Prostate gland (tissue), 2 donors: ENCODE data around the gene RAET1E. TPM values are rescaled to one million over a fixed set of nuclear protein-coding genes. Genes with fewer than 3 reads are reported as not detected.
A peak's percentile ranks its signal among the peaks of the same experiment; 100 is the strongest.

Experiments
- DNase-seq: peaks from one replicate; pipeline ENCODE4 v3.0.0-alpha.2; 2019; ENCODE audit warnings: low spot score
- H3K27ac ChIP-seq, 2 donors: fragments of 200-600 bp; sonication (generic); 2 replicates each; pipeline ENCODE4 v1.5.1; 2017 to 2019
- H3K27me3 ChIP-seq: fragments of 200-600 bp; sonication (generic); replicated peaks from 2 replicates; pipeline ENCODE4 v1.5.1; 2019; ENCODE audit not compliant: insufficient read depth
- H3K36me3 ChIP-seq, 2 donors: fragments of 200-600 bp; sonication (generic); 1 replicate in 1 of 2; 2 replicates in 1 of 2; pipeline versions ENCODE4 v1.5.1 to v1.8.1; 2017 to 2019
- H3K4me1 ChIP-seq: fragments of 200-600 bp; sonication (generic); replicated peaks from 2 replicates; pipeline ENCODE4 v1.5.1; 2019
- H3K4me3 ChIP-seq, 2 donors: fragments of 200-600 bp; sonication (generic); 2 replicates each; pipeline ENCODE4 v1.5.1; 2017 to 2019
- H3K9me3 ChIP-seq: fragments of 200-600 bp; sonication (generic); 2 replicates; pipeline ENCODE4 v1.5.1; 2017
- POLR2A ChIP-seq: fragments of 450-650 bp; IDR thresholded peaks from one replicate; pipeline ENCODE4 v1.6.1; 2016; ENCODE audit warnings: antibody characterized with exemption, mild to moderate bottlenecking
- POLR2AphosphoS5 ChIP-seq: sonication (generic); formaldehyde crosslinking; IDR thresholded peaks from one replicate; pipeline ENCODE4 v1.6.1; 2017; ENCODE audit warnings: antibody characterized with exemption
- WGBS: methylation state at CpG from one replicate; pipeline ENCODE4 v1.1.5; 2018; 5-methylcytosine and 5-hydroxymethylcytosine counted together
- intact Hi-C: fragments of 100-400 bp; cut with DNase I; formaldehyde crosslinking; loops from one replicate; pipeline ENCODE4 v1.14.2; 2022
- total RNA-seq, 2 donors: library from RNA; depleted of rRNA; stranded (reverse); fragments of >200 nt; gene quantifications; one replicate each; pipeline ENCODE4 v1.1.0, GENCODE V29; 2016
- TF ChIP-seq, protein P1 (sequence below), 4 experiments: fragments of 200-600 bp in 2 of 4; fragments of 450-650 bp in 2 of 4; sonication (generic) in 2 of 4; IDR thresholded peaks; 1 replicate in 3 of 4; 2 replicates in 1 of 4; pipeline ENCODE4 v1.5.1; 2016 to 2019; ENCODE audit warnings: antibody characterized with exemption in 4 of 4, mild to moderate bottlenecking in 2 of 4, moderate library complexity in 2 of 4

RAET1E gene
- total RNA-seq, 2 donors from 2014 or later: 0.23 to 0.77 TPM

DNA sequence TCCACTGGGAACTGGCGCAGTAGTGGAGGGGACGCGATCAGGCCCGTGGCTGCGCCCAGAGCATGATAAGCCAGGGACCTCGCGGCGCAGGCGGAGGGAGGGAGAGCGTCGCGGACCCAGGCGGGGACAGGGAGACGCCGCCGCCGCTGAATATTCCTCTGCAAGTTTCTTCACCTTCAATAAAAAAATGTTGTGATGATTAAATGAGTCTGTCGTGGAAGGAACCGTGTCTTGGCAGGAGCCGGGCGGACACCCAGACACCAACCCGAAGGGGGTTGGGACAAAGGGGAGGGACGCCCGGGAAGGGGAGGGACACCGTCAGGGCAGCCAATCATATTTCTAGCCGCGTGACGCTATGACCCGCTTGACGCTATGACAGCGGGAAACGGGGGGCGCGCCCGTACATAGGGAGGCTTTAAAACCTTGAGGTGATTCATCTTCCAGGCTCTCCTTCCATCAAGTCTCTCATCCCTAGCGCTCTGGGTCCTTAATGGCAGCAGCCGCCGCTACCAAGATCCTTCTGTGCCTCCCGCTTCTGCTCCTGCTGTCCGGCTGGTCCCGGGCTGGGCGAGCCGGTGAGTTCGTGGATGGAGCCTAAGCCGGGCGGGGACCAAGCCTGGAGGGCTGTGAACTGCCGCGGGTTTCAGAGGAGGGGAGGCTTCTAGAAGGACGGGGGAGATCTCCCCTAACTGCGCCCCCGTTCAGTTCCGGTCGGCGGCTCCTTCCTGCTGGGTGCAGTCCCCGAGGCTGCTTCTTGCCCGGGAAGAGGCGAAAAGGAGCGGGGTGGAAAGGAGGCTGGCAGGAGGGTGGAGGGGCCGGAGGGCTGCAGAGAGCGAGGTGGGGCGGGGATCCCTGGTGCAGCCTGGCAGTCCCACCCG, 43.9 kb upstream of the RAET1E start, which contains the start of gene ULBP2:
TSS of gene ULBP2 (plus strand) at position 432 of the 878 bp plus-strand sequence. CDS start at position 491, 59 bp downstream.
- Histone ChIP-seq H3K27me3 (peaks cover 32% of the 10 kb centered on the region), H3K4me1 (peaks cover 5% of the 10 kb centered on the region), H3K36me3 (no peaks in the 10 kb centered on the region), H3K27ac (no peak within 1 kb of the TSS), H3K9me3 (no peaks in the 10 kb centered on the region), H3K4me3 (peak within 1 kb of the TSS; percentile 29 to 32)
- TF ChIP-seq POLR2A (no peak), POLR2AphosphoS5 (peak; percentile 90)
- TF ChIP-seq, protein P1, sequence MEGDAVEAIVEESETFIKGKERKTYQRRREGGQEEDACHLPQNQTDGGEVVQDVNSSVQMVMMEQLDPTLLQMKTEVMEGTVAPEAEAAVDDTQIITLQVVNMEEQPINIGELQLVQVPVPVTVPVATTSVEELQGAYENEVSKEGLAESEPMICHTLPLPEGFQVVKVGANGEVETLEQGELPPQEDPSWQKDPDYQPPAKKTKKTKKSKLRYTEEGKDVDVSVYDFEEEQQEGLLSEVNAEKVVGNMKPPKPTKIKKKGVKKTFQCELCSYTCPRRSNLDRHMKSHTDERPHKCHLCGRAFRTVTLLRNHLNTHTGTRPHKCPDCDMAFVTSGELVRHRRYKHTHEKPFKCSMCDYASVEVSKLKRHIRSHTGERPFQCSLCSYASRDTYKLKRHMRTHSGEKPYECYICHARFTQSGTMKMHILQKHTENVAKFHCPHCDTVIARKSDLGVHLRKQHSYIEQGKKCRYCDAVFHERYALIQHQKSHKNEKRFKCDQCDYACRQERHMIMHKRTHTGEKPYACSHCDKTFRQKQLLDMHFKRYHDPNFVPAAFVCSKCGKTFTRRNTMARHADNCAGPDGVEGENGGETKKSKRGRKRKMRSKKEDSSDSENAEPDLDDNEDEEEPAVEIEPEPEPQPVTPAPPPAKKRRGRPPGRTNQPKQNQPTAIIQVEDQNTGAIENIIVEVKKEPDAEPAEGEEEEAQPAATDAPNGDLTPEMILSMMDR (IDR thresholded peaks at IDR 0.05): no peak
- DNase-seq: peak; percentile 70
- 2% methylated on average over 61 of the region's 62 CpGs for WGBS
- intact Hi-C loops: no loop called here

DNA sequence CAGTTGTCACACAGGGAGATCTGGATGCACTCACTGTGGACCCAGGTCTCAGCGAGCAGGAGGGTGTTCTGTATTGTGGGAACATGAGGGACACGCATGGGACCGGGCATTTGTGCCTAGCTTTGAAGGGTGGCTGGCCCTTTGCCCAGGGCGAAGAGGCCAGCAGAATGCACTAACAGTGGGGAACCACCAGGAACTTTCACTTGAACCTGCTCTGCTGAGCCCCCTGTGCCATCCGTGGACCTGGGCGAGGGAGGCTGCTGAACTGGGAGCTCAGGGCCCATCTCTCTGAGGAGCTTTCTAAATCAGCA, 42.7 kb upstream of the RAET1E start:
- no peaks in the 10 kb centered on the region for H3K36me3 ChIP-seq
- TF ChIP-seq POLR2AphosphoS5 (no peak), POLR2A (no peak)
- TF ChIP-seq, protein P1 (IDR thresholded peaks at IDR 0.05): no peak
- 26% methylated on average over 6 of the region's 6 CpGs for WGBS
- H3K9me3 ChIP-seq: no peaks in the 10 kb centered on the region
- no peak for DNase-seq
- H3K27me3 ChIP-seq: peaks cover 35% of the 10 kb centered on the region
- H3K4me3 ChIP-seq: no peak overlapping the region
- no peak overlapping the region for H3K27ac ChIP-seq
- peaks cover 5% of the 10 kb centered on the region for H3K4me1 ChIP-seq
- intact Hi-C loops: no loop called here

DNA sequence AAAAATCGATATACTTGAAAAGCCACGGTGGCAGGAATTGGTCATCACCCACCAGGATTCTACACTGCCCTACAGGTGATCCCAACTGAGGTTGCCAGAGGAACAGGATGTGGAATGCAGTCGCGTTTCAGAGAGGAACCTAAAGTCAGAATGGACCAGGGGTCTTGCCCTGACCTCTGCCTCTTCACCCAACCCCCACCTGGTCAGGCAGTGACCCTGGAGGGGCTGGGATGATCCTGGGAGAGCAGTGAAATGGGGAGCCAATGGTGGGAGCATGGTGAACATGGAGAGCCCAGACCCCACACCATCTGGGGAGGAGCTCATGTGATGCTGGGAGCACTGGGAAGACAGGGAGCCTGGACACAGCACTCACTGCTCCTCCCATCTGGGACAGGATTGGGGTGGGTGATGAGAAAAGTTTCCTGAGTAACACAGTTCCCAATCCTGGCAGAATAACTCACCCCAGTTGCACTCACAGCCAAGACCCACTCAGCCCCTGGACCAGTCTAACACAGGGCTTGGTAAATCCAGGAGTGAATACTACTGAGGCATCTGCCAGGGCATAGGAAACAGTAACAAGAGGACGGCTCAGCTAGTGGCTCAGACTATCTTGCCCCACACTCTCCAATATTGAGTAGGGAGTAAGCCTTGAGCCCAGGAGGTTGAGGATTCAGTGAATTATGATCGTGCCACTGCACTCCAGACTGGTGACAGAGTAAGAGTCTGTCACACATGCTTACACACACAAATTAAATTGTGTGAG, 42.2 kb upstream of the RAET1E start:
- 24% methylated on average over 6 of the region's 6 CpGs for WGBS
- Histone ChIP-seq H3K36me3 (no peaks in the 10 kb centered on the region), H3K27me3 (peaks cover 35% of the 10 kb centered on the region), H3K9me3 (no peaks in the 10 kb centered on the region), H3K27ac (no peak overlapping the region), H3K4me1 (peaks cover 5% of the 10 kb centered on the region), H3K4me3 (no peak overlapping the region)
- intact Hi-C loops: no loop called here
- DNase-seq: no peak
- TF ChIP-seq POLR2AphosphoS5 (no peak), POLR2A (no peak)
- TF ChIP-seq, protein P1 (IDR thresholded peaks at IDR 0.05): no peak

DNA sequence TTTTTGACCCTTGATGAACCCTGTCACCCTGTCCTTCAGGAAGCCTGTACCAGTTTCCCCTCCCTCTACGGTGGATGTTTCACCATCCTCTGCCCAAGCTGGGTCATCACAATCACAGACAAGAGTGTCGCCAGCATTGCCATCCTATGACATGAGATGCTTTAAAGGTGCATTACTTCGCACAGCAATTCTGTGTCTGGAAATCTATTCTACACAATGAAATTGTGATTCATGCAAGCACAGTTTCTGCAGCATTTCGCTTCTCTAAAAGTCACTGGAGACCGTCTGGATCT, 41.4 kb upstream of the RAET1E start:
- no peak for DNase-seq
- Histone ChIP-seq H3K4me3 (no peak overlapping the region), H3K9me3 (no peaks in the 10 kb centered on the region), H3K27ac (no peak overlapping the region), H3K27me3 (peaks cover 35% of the 10 kb centered on the region), H3K36me3 (no peaks in the 10 kb centered on the region), H3K4me1 (peaks cover 5% of the 10 kb centered on the region)
- intact Hi-C loops: no loop called here
- TF ChIP-seq, protein P1 (IDR thresholded peaks at IDR 0.05): no peak
- TF ChIP-seq POLR2AphosphoS5 (no peak), POLR2A (no peak)
- WGBS: 17% methylated on average over 5 of the region's 5 CpGs
